CD4-positive, alpha-beta T cell (primary cell): Measurements from ENCODE around the gene ABCA9. TPM values are rescaled to one million over a fixed set of nuclear protein-coding genes. Genes with fewer than 3 reads are reported as not detected.
"Not testable (repeated sequence)": the region's sequence is repeated elsewhere in the genome, so short reads cannot be mapped to it uniquely, and the experiment has no call there.

Experiments
- ATAC-seq: fragments of 200-7000 bp; cut with Tn5 transposase; one replicate; pipeline ENCODE4 v1.10.0; 2022; ENCODE audit warnings: mild to moderate bottlenecking; ENCODE audit not compliant: poor library complexity
- CTCF ChIA-PET: fragments of 350-600 bp; sonication (Branson Sonifier 250); formaldehyde crosslinking; loops from one replicate; lab custom pipeline; 2021; ENCODE audit warnings: antibody characterized with exemption, inconsistent platforms; lab: Charles Lee
- POLR2A ChIA-PET: fragments of 350-600 bp; sonication (Branson Sonifier 250); formaldehyde crosslinking; loops from one replicate; lab custom pipeline; 2021; ENCODE audit warnings: antibody characterized with exemption, inconsistent platforms; lab: Charles Lee
- DNase-seq, 14 experiments: peaks; one replicate each; pipeline ENCODE4 v3.0.0-alpha.2; 2013 to 2020; ENCODE audit warnings: mixed read lengths in 2 of 14
- H3K27ac ChIP-seq, 2 donors: one replicate each; pipeline versions ENCODE4 v1.5.1 to v1.7.0; 2013; ENCODE audit warnings: low read length in 2 of 2, low read depth in 1 of 2, mild to moderate bottlenecking in 1 of 2
- H3K27me3 ChIP-seq, 2 experiments: 1 replicate in 1 of 2; 2 replicates in 1 of 2; pipeline versions ENCODE4 v1.6.1 to v1.7.0; 2013; ENCODE audit warnings: low read length in 2 of 2, control low read depth in 1 of 2, mild to moderate bottlenecking in 1 of 2, moderate library complexity in 1 of 2; ENCODE audit not compliant: insufficient read depth in 2 of 2, control insufficient read depth in 1 of 2
- H3K36me3 ChIP-seq: one replicate; pipeline ENCODE4 v1.6.1; 2013; ENCODE audit warnings: low read length, control low read depth; ENCODE audit not compliant: insufficient read depth
- H3K4me1 ChIP-seq: one replicate; pipeline ENCODE4 v1.6.1; 2013; ENCODE audit warnings: low read length, control low read depth; ENCODE audit not compliant: insufficient read depth
- H3K4me3 ChIP-seq: one replicate; pipeline ENCODE4 v1.5.1; 2013; ENCODE audit warnings: mild to moderate bottlenecking, low read length, moderate library complexity
- H3K9me3 ChIP-seq, 2 experiments: 1 replicate in 1 of 2; 2 replicates in 1 of 2; pipeline versions ENCODE4 v1.6.1 to v1.7.0; 2013; ENCODE audit warnings: low read length in 2 of 2, mild to moderate bottlenecking in 2 of 2, control low read depth in 1 of 2, moderate library complexity in 1 of 2; ENCODE audit not compliant: control insufficient read depth in 1 of 2, insufficient read depth in 1 of 2
- H3K27ac Mint-ChIP-seq: one replicate; pipeline ENCODE4 v1.8.0; 2020; ENCODE audit warnings: mixed read lengths
- H3K27me3 Mint-ChIP-seq: one replicate; pipeline ENCODE4 v1.8.0; 2021; ENCODE audit warnings: mixed read lengths
- H3K36me3 Mint-ChIP-seq: one replicate; pipeline ENCODE4 v1.8.0; 2021; ENCODE audit warnings: low read depth, mixed read lengths
- H3K4me1 Mint-ChIP-seq: one replicate; pipeline ENCODE4 v1.8.0; 2021; ENCODE audit warnings: low read depth, mixed read lengths
- H3K4me3 Mint-ChIP-seq: one replicate; pipeline ENCODE4 v1.8.0; 2020; ENCODE audit warnings: mild to moderate bottlenecking, mixed read lengths
- H3K9me3 Mint-ChIP-seq: one replicate; pipeline ENCODE4 v1.8.0; 2020; ENCODE audit warnings: mixed read lengths
- intact Hi-C, 2 experiments: fragments of 100-400 bp; cut with DNase I in 1 of 2; cut with micrococcal nuclease in 1 of 2; formaldehyde crosslinking; loops; one replicate each; pipeline versions ENCODE4 v1.15.1 to v1.9.0; 2023 to 2025; cut with DNase I, micrococcal nuclease
- total RNA-seq, 174 experiments: library from RNA in 2 of 174; stranded (reverse) in 2 of 174; gene quantifications; one replicate each; pipeline ENCODE4 v1.2.3 and lab custom pipeline; 2021 to 2026
- TF ChIP-seq, protein P1 (sequence below): fragments of 200-600 bp; IDR thresholded peaks from one replicate; pipeline ENCODE4 v1.8.0; 2022; ENCODE audit warnings: antibody characterized with exemption, mild to moderate bottlenecking

The ABCA9 gene
- total RNA-seq, 2 experiments from 2014 or later, result 0.03 TPM

GRCh38 chr17:68963958-68964357 lies 96.8 kb downstream of the ABCA9 start:
- TF ChIP-seq, protein P1, sequence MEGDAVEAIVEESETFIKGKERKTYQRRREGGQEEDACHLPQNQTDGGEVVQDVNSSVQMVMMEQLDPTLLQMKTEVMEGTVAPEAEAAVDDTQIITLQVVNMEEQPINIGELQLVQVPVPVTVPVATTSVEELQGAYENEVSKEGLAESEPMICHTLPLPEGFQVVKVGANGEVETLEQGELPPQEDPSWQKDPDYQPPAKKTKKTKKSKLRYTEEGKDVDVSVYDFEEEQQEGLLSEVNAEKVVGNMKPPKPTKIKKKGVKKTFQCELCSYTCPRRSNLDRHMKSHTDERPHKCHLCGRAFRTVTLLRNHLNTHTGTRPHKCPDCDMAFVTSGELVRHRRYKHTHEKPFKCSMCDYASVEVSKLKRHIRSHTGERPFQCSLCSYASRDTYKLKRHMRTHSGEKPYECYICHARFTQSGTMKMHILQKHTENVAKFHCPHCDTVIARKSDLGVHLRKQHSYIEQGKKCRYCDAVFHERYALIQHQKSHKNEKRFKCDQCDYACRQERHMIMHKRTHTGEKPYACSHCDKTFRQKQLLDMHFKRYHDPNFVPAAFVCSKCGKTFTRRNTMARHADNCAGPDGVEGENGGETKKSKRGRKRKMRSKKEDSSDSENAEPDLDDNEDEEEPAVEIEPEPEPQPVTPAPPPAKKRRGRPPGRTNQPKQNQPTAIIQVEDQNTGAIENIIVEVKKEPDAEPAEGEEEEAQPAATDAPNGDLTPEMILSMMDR, result no peak
- Mint-ChIP-seq H3K27ac (no peak overlapping the region), H3K4me3 (no peak overlapping the region), H3K9me3 (peaks cover 3% of the 10 kb centered on the region), H3K27me3 (no peaks in the 10 kb centered on the region), H3K4me1 (no peaks in the 10 kb centered on the region), H3K36me3 (no peaks in the 10 kb centered on the region)
- POLR2A ChIA-PET, result no interaction called here
- intact Hi-C loops, result no loop called here
- Histone ChIP-seq H3K9me3 (peaks cover 0 to 4% of the 10 kb centered on the region in 2 experiments), H3K27ac (no peak overlapping the region), H3K27me3 (no peaks in the 10 kb centered on the region), H3K36me3 (no peaks in the 10 kb centered on the region), H3K4me1 (no peaks in the 10 kb centered on the region), H3K4me3 (no peak overlapping the region)
- no peak for ATAC-seq
- DNase-seq, result no peak
- CTCF ChIA-PET, result no interaction called here

DNA sequence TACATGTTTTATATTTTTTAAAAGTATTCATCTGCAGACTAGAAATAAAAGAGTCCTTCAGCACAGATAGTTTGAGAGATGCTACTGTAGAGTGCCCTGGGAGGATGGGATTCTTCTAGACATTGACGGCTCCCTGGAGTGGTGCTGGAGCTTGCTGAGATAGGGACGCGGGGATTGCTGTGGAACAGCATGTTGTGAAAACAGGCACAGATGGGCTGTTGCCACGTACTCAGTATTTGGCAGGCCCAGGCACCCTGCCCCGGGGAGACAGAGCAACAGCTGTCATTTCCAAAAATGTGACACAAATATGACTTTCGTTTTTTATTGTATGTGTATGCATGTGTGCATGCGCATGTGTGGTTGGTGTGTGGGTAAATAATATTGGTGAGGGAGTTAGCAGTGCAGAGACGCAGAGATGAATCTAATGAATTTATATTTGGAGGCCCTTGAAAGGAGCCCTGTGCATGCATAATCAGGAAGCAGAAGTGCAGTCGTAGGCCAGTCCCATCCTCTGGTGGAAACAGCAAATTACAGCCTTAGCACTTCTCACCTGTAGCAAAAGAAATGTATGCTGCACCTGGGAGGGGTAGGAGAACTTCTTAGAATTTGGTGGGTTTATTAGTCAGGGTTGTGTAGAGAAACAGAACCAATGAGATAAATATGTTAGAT lies 99.4 kb downstream of the ABCA9 start:
- H3K27ac Mint-ChIP-seq, result no peak overlapping the region
- no peak overlapping the region for H3K4me3 Mint-ChIP-seq
- H3K27me3 ChIP-seq, result no peaks in the 10 kb centered on the region
- H3K4me3 ChIP-seq, result no peak overlapping the region
- no peak overlapping the region for H3K27ac ChIP-seq
- H3K4me1 ChIP-seq, result no peaks in the 10 kb centered on the region
- no peaks in the 10 kb centered on the region for H3K27me3 Mint-ChIP-seq
- ChIA-PET CTCF (no interaction called here), POLR2A (no interaction called here)
- peaks cover 0 to 4% of the 10 kb centered on the region in 2 experiments for H3K9me3 ChIP-seq
- H3K9me3 Mint-ChIP-seq, result peaks cover 2% of the 10 kb centered on the region
- no peaks in the 10 kb centered on the region for H3K4me1 Mint-ChIP-seq
- intact Hi-C loops, result no loop called here
- DNase-seq (no peak), ATAC-seq (no peak)
- TF ChIP-seq, protein P1, result no peak
- H3K36me3 ChIP-seq, result no peaks in the 10 kb centered on the region
- no peaks in the 10 kb centered on the region for H3K36me3 Mint-ChIP-seq

GRCh38 chr17:68959117-68959516 lies 101.6 kb downstream of the ABCA9 start:
- ATAC-seq, result not testable (repeated sequence)

DNA sequence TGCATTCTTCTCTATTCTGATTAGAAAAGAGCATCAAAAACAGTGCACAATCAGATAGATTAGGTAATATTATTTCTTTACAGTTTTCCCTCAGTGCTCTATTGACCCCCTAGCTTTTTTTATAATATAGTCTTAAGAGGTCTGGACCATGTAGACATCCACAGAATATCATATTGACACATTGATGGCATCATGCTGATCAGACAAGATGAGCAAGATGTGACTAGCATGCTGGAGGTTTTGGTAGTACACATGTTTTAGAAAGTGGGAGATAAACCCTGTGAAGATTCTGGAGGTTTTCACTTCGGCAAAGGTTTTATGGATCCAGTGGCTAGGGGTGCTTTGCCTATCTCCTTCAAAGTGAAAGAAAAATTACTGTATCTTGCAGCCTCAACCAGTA lies 102.8 kb downstream of the ABCA9 start:
- Mint-ChIP-seq H3K4me3 (no peak overlapping the region), H3K9me3 (no peaks in the 10 kb centered on the region), H3K27me3 (peaks cover 4% of the 10 kb centered on the region), H3K36me3 (no peaks in the 10 kb centered on the region), H3K4me1 (no peaks in the 10 kb centered on the region), H3K27ac (no peak overlapping the region)
- no peak overlapping the region for H3K4me3 ChIP-seq
- POLR2A ChIA-PET, result no interaction called here
- intact Hi-C loops, result no loop called here
- no peak for ATAC-seq
- no peak for DNase-seq
- H3K27me3 ChIP-seq, result peaks cover 0 to 4% of the 10 kb centered on the region in 2 experiments
- H3K27ac ChIP-seq, result no peak overlapping the region
- H3K9me3 ChIP-seq, result no peaks in the 10 kb centered on the region
- H3K4me1 ChIP-seq, result no peaks in the 10 kb centered on the region
- TF ChIP-seq, protein P1, result no peak
- no peaks in the 10 kb centered on the region for H3K36me3 ChIP-seq
- CTCF ChIA-PET, result no interaction called here

More at GRCh38 chr17:68959117-68959516, 101.6 kb downstream of the ABCA9 start:
- H3K4me1 Mint-ChIP-seq, POLR2A ChIA-PET, intact Hi-C loops, H3K36me3 Mint-ChIP-seq, H3K27me3 Mint-ChIP-seq, H3K4me3 Mint-ChIP-seq, DNase-seq, H3K9me3 Mint-ChIP-seq, H3K27ac Mint-ChIP-seq, H3K4me1 ChIP-seq, CTCF ChIA-PET, H3K4me3 ChIP-seq, H3K36me3 ChIP-seq, H3K9me3 ChIP-seq, H3K27me3 ChIP-seq, H3K27ac ChIP-seq: not testable (repeated sequence)
